Measurements from ENCODE around the gene LAMA2. TPM values are rescaled to one million over a fixed set of nuclear protein-coding genes. Genes with fewer than 3 reads are reported as not detected.

The LAMA2 gene
- total and polyA plus RNA-seq, 2 donors (not counting 3 experiments of a cell fraction or from before 2014, with no cell fraction given) = 0.51 to 0.75 TPM

GRCh38 chr6:129195643-129196042, 312.7 kb downstream of the LAMA2 start:
- Histone ChIP-seq H3K36me3 (ENCODE audit: control insufficient read depth in 2 of 2, extremely low read depth in 1 of 2, insufficient read depth in 2 of 2, low read length in 2 of 2) (no peaks in the 10 kb centered on the region), H4K20me1 (replicated peaks; ENCODE audit: control insufficient read depth, extremely low read depth, insufficient read depth, low read length) (no peaks in the 10 kb centered on the region), H3K27ac (ENCODE audit: insufficient read depth, low read depth, low read length) (no peak overlapping the region), H3K4me3 (replicated peaks in 1 of 3; ENCODE audit: insufficient read depth in 1 of 3, low read depth in 1 of 3, low read length in 3 of 3) (no peak overlapping the region), H3K79me2 (ENCODE audit: control insufficient read depth, insufficient read depth, low read length) (no peaks in the 10 kb centered on the region), H3K27me3 (ENCODE audit: control insufficient read depth in 2 of 2, insufficient read depth in 2 of 2, low read length in 2 of 2) (peaks cover 3 to 7% of the 10 kb centered on the region in 2 experiments), H3K9me3 (replicated peaks; ENCODE audit: control insufficient read depth, insufficient read depth, low read length) (no peaks in the 10 kb centered on the region), H3K4me2 (ENCODE audit: insufficient read depth, low read length) (no peak overlapping the region), H3K9ac (replicated peaks; ENCODE audit: extremely low read depth, insufficient read depth, low read length) (no peak overlapping the region), H3K9me1 (replicated peaks; ENCODE audit: control insufficient read depth, extremely low read depth, insufficient read depth, low read length) (no peaks in the 10 kb centered on the region), H2AFZ (ENCODE audit: low read depth, low read length) (no peak overlapping the region), H3K4me1 (ENCODE audit: control insufficient read depth, extremely low read depth, insufficient read depth, low read length) (no peaks in the 10 kb centered on the region)
- CTCF ChIA-PET = interaction anchor here (1.2 to 1.5 kb wide), 2 partner anchors 11 to 47 kb away, joined by 3 to 6 read pairs; no protein-coding TSS in a partner anchor
- no TSS peak for BruUV-seq (replicated peaks)
- intact Hi-C loops (cut with micrococcal nuclease) = no loop called here
- dilution Hi-C loops (cut with MboI; ENCODE audit: extremely low pct_ligation_motif_present, low sequenced_read_pairs) = no loop called here
- TF ChIP-seq EZH2 (IDR thresholded peaks at IDR 0.05; ENCODE audit: borderline replicate concordance, low read depth, low read length, severe bottlenecking) (no peak), MYC (IDR thresholded peaks at IDR 0.05; ENCODE audit: low read depth, low read length) (no peak), POLR2A (IDR thresholded peaks at IDR 0.05; ENCODE audit: low read depth, low read length) (no peak), POLR2AphosphoS5 (IDR thresholded peaks at IDR 0.05; ENCODE audit: insufficient read depth, low read depth, low read length) (no peak), FOS (IDR thresholded peaks at IDR 0.05; ENCODE audit: borderline replicate concordance, insufficient read depth, low read length) (no peak)
- TF ChIP-seq, protein P1, sequence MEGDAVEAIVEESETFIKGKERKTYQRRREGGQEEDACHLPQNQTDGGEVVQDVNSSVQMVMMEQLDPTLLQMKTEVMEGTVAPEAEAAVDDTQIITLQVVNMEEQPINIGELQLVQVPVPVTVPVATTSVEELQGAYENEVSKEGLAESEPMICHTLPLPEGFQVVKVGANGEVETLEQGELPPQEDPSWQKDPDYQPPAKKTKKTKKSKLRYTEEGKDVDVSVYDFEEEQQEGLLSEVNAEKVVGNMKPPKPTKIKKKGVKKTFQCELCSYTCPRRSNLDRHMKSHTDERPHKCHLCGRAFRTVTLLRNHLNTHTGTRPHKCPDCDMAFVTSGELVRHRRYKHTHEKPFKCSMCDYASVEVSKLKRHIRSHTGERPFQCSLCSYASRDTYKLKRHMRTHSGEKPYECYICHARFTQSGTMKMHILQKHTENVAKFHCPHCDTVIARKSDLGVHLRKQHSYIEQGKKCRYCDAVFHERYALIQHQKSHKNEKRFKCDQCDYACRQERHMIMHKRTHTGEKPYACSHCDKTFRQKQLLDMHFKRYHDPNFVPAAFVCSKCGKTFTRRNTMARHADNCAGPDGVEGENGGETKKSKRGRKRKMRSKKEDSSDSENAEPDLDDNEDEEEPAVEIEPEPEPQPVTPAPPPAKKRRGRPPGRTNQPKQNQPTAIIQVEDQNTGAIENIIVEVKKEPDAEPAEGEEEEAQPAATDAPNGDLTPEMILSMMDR (IDR thresholded peaks at IDR 0.05; ENCODE audit: extremely low read depth in 1 of 2, insufficient read depth in 1 of 2, low read depth in 1 of 2, low read length in 2 of 2) = no peak
- FAIRE-seq = no peak
- POLR2A ChIA-PET = no interaction called here
- no peak for DNase-seq (ENCODE audit: low read depth, low spot score)

- POLR2A ChIA-PET = no interaction called here
- H3K4me3 ChIP-seq (replicated peaks in 1 of 3; ENCODE audit: insufficient read depth in 1 of 3, low read depth in 1 of 3, low read length in 3 of 3) = no peak overlapping the region
- dilution Hi-C loops (cut with MboI; ENCODE audit: extremely low pct_ligation_motif_present, low sequenced_read_pairs) (no loop called here), intact Hi-C loops (cut with micrococcal nuclease) (no loop called here)
- TF ChIP-seq POLR2A (IDR thresholded peaks at IDR 0.05; ENCODE audit: low read depth, low read length) (no peak), MYC (IDR thresholded peaks at IDR 0.05; ENCODE audit: low read depth, low read length) (no peak), GATA2 (IDR thresholded peaks at IDR 0.05; ENCODE audit: insufficient read depth, insufficient read length, low read depth, low read length) (no peak), FOS (IDR thresholded peaks at IDR 0.05; ENCODE audit: borderline replicate concordance, insufficient read depth, low read length) (no peak), JUN (IDR thresholded peaks at IDR 0.05; ENCODE audit: borderline replicate concordance, insufficient read depth, insufficient read length, low read depth) (no peak), POLR2AphosphoS5 (IDR thresholded peaks at IDR 0.05; ENCODE audit: insufficient read depth, low read depth, low read length) (no peak), EZH2 (IDR thresholded peaks at IDR 0.05; ENCODE audit: borderline replicate concordance, low read depth, low read length, severe bottlenecking) (no peak)
- TF ChIP-seq, protein P1 (IDR thresholded peaks at IDR 0.05; ENCODE audit: extremely low read depth in 1 of 2, insufficient read depth in 1 of 2, low read depth in 1 of 2, low read length in 2 of 2) = no peak
- TF ChIP-seq, protein P2, sequence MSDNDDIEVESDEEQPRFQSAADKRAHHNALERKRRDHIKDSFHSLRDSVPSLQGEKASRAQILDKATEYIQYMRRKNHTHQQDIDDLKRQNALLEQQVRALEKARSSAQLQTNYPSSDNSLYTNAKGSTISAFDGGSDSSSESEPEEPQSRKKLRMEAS (IDR thresholded peaks at IDR 0.05; ENCODE audit: insufficient read depth, insufficient read length) = no peak
- H3K36me3 ChIP-seq (ENCODE audit: control insufficient read depth in 2 of 2, extremely low read depth in 1 of 2, insufficient read depth in 2 of 2, low read length in 2 of 2) = no peaks in the 10 kb centered on the region
- FAIRE-seq (no peak), DNase-seq (ENCODE audit: low read depth, low spot score) (no peak)
- H2AFZ ChIP-seq (ENCODE audit: low read depth, low read length) = no peak overlapping the region
- peaks cover 3 to 7% of the 10 kb centered on the region in 2 experiments for H3K27me3 ChIP-seq (ENCODE audit: control insufficient read depth in 2 of 2, insufficient read depth in 2 of 2, low read length in 2 of 2)
- no peaks in the 10 kb centered on the region for H3K79me2 ChIP-seq (ENCODE audit: control insufficient read depth, insufficient read depth, low read length)
- no peaks in the 10 kb centered on the region for H4K20me1 ChIP-seq (replicated peaks; ENCODE audit: control insufficient read depth, extremely low read depth, insufficient read depth, low read length)
- H3K4me2 ChIP-seq (ENCODE audit: insufficient read depth, low read length) = no peak overlapping the region
- H3K4me1 ChIP-seq (ENCODE audit: control insufficient read depth, extremely low read depth, insufficient read depth, low read length) = no peaks in the 10 kb centered on the region
- CTCF ChIA-PET = no interaction called here
- BruUV-seq (replicated peaks) = no TSS peak
- H3K9me1 ChIP-seq (replicated peaks; ENCODE audit: control insufficient read depth, extremely low read depth, insufficient read depth, low read length) = no peaks in the 10 kb centered on the region
- no peak overlapping the region for H3K9ac ChIP-seq (replicated peaks; ENCODE audit: extremely low read depth, insufficient read depth, low read length)
- H3K27ac ChIP-seq (ENCODE audit: insufficient read depth, low read depth, low read length) = no peak overlapping the region
- H3K9me3 ChIP-seq (replicated peaks; ENCODE audit: control insufficient read depth, insufficient read depth, low read length) = no peaks in the 10 kb centered on the region
Observed at GRCh38 chr6:129197154-129197553, 314.2 kb downstream of the LAMA2 start.

Measured in endothelial cell of umbilical vein (primary cell).